SKM-1 (cell line): ENCODE results near the gene PKP4.

Experiments used
- DNase-seq: peaks from one replicate; lab custom pipeline; 2025; ENCODE audit not compliant: unreplicated experiment; lab: John Stamatoyannopoulos, UW

Gene PKP4

GRCh38 chr2:158730621-158731140 is 273.9 kb downstream of the PKP4 start:
- DNase-seq, result no peak

GRCh38 chr2:158731386-158731785 is 274.6 kb downstream of the PKP4 start:
- no peak for DNase-seq
